C4-2B (cell line): ENCODE measurements around the gene ATP2B2.

Source experiments
- CTCF ChIP-seq: fragments of 450-650 bp; conservative IDR thresholded peaks from 2 replicates; pipeline ENCODE4 v1.5.1; 2017; ENCODE audit warnings: mild to moderate bottlenecking
- ZFX ChIP-seq: fragments of 450-650 bp; IDR thresholded peaks from 2 replicates; pipeline ENCODE4 v1.6.1; 2017

GRCh38 chr3:10434938-10435336, 70.4 kb downstream of the ATP2B2 start:
- TF ChIP-seq CTCF: no peak
- no peak for TF ChIP-seq ZFX
